H9 (cell line): ENCODE data around the gene AXIN1. TPM values are rescaled to one million over a fixed set of nuclear protein-coding genes. Genes with fewer than 3 reads are reported as not detected.

Experiments
- DNase-seq: peaks from one replicate; pipeline ENCODE4 v3.0.0-alpha.2; 2017
- H2AFZ ChIP-seq: one replicate; pipeline ENCODE4 v1.6.1; 2013; ENCODE audit warnings: mild to moderate bottlenecking, low read length, control low read depth, moderate library complexity
- H2AK5ac ChIP-seq: 2 replicates; pipeline ENCODE4 v1.6.1; 2013; ENCODE audit warnings: low read length, control low read depth, mixed read lengths; ENCODE audit not compliant: insufficient read length
- H2BK120ac ChIP-seq: one replicate; pipeline ENCODE4 v1.6.1; 2013; ENCODE audit warnings: low read depth, mild to moderate bottlenecking, low read length, control low read depth, inconsistent platforms; ENCODE audit not compliant: poor library complexity, severe bottlenecking
- H2BK12ac ChIP-seq: 2 replicates; pipeline ENCODE4 v1.6.1; 2013; ENCODE audit warnings: low read length, control low read depth, mixed read lengths, low read depth; ENCODE audit not compliant: insufficient read length
- H2BK15ac ChIP-seq: 2 replicates; pipeline ENCODE4 v1.6.1; 2013; ENCODE audit warnings: low read depth, low read length, control low read depth
- H2BK20ac ChIP-seq: one replicate; pipeline ENCODE4 v1.6.1; 2013; ENCODE audit warnings: low read depth, mild to moderate bottlenecking, low read length, control low read depth, inconsistent platforms; ENCODE audit not compliant: poor library complexity, severe bottlenecking
- H2BK5ac ChIP-seq: 2 replicates; pipeline ENCODE4 v1.6.1; 2013; ENCODE audit warnings: low read length, control low read depth, mixed read lengths; ENCODE audit not compliant: insufficient read length
- H3K14ac ChIP-seq: 2 replicates; pipeline ENCODE4 v1.6.1; 2013; ENCODE audit warnings: low read length, control low read depth; ENCODE audit not compliant: insufficient read depth
- H3K18ac ChIP-seq: 2 replicates; pipeline ENCODE4 v1.6.1; 2013; ENCODE audit warnings: low read depth, mild to moderate bottlenecking, mixed read lengths, low read length, control low read depth; ENCODE audit not compliant: insufficient read length
- H3K23ac ChIP-seq: 2 replicates; pipeline ENCODE4 v1.6.1; 2013; ENCODE audit warnings: low read length, control low read depth, mixed read lengths, low read depth; ENCODE audit not compliant: insufficient read length
- H3K23me2 ChIP-seq: 2 replicates; pipeline ENCODE4 v1.6.1; 2013; ENCODE audit warnings: low read depth, mild to moderate bottlenecking, mixed read lengths, low read length, control low read depth; ENCODE audit not compliant: insufficient read length, poor library complexity, severe bottlenecking
- H3K27ac ChIP-seq: 2 replicates; pipeline ENCODE4 v1.5.1; 2013; ENCODE audit warnings: low read length, control low read depth, mixed read lengths, low read depth; ENCODE audit not compliant: insufficient read length
- H3K27me3 ChIP-seq: 2 replicates; pipeline ENCODE4 v1.6.1; 2013; ENCODE audit warnings: low read length, control low read depth, inconsistent platforms; ENCODE audit not compliant: insufficient read depth
- H3K4ac ChIP-seq: 2 replicates; pipeline ENCODE4 v1.6.1; 2013; ENCODE audit warnings: low read depth, mild to moderate bottlenecking, control low read depth, inconsistent platforms, low read length, moderate library complexity
- H3K4me1 ChIP-seq: 2 replicates; pipeline ENCODE4 v1.6.1; 2013; ENCODE audit warnings: low read length, control low read depth, inconsistent platforms; ENCODE audit not compliant: insufficient read depth
- H3K4me2 ChIP-seq: 2 replicates; pipeline ENCODE4 v1.6.1; 2013; ENCODE audit warnings: low read length, control low read depth, mixed read lengths; ENCODE audit not compliant: insufficient read length, insufficient read depth
- H3K56ac ChIP-seq: 2 replicates; pipeline ENCODE4 v1.6.1; 2013; ENCODE audit warnings: low read depth, mild to moderate bottlenecking, mixed read lengths, low read length, control low read depth; ENCODE audit not compliant: insufficient read length
- H3K79me1 ChIP-seq: 2 replicates; pipeline ENCODE4 v1.6.1; 2013; ENCODE audit warnings: low read depth, mild to moderate bottlenecking, moderate library complexity, low read length, control low read depth, inconsistent platforms; ENCODE audit not compliant: insufficient read depth, poor library complexity, severe bottlenecking
- H3K79me2 ChIP-seq: 2 replicates; pipeline ENCODE4 v1.6.1; 2013; ENCODE audit warnings: low read length, control low read depth, inconsistent platforms; ENCODE audit not compliant: insufficient read depth
- H3K9ac ChIP-seq: 2 replicates; pipeline ENCODE4 v1.6.1; 2013; ENCODE audit warnings: low read length, control low read depth, mixed read lengths; ENCODE audit not compliant: insufficient read length; ENCODE audit errors: extremely low read depth
- H3K9me3 ChIP-seq: one replicate; pipeline ENCODE4 v1.6.1; 2013; ENCODE audit warnings: low read depth, low read length, inconsistent platforms; ENCODE audit not compliant: control insufficient read depth
- H3T11ph ChIP-seq: one replicate; pipeline ENCODE4 v1.6.1; 2013; ENCODE audit warnings: mild to moderate bottlenecking, low read length, control low read depth, inconsistent platforms
- H4K20me1 ChIP-seq: one replicate; pipeline ENCODE4 v1.6.1; 2013; ENCODE audit not compliant: control insufficient read depth, insufficient read length, insufficient read depth
- H4K5ac ChIP-seq: 2 replicates; pipeline ENCODE4 v1.6.1; 2013; ENCODE audit warnings: low read depth, mild to moderate bottlenecking, mixed read lengths, low read length, control low read depth; ENCODE audit not compliant: insufficient read length
- H4K8ac ChIP-seq: replicated peaks from 2 replicates; pipeline ENCODE4 v1.6.1; 2013; ENCODE audit warnings: low read length, control low read depth, mixed read lengths, low read depth; ENCODE audit not compliant: insufficient read length
- H4K91ac ChIP-seq: 2 replicates; pipeline ENCODE4 v1.6.1; 2013; ENCODE audit warnings: low read depth, mild to moderate bottlenecking, moderate library complexity, mixed read lengths, low read length, control low read depth; ENCODE audit not compliant: insufficient read length
- H3K27ac Mint-ChIP-seq, 3 experiments: 2 replicates in 2 of 3; 3 replicates in 1 of 3; pipeline ENCODE4 v1.8.0; 2020 to 2021; ENCODE audit warnings: mixed read lengths in 3 of 3, mild to moderate bottlenecking in 1 of 3, moderate library complexity in 1 of 3
- H3K27me3 Mint-ChIP-seq: 2 replicates; pipeline ENCODE4 v1.8.0; 2021; ENCODE audit warnings: low read depth, mild to moderate bottlenecking, moderate library complexity, mixed read lengths
- H3K36me3 Mint-ChIP-seq, 3 experiments: 2 replicates in 2 of 3; 3 replicates in 1 of 3; pipeline ENCODE4 v1.8.0; 2020 to 2021; ENCODE audit warnings: low read depth in 3 of 3, mixed read lengths in 3 of 3; ENCODE audit not compliant: insufficient read depth in 1 of 3
- H3K4me1 Mint-ChIP-seq, 2 experiments: 2 replicates each; pipeline ENCODE4 v1.8.0; 2020; ENCODE audit warnings: mixed read lengths in 2 of 2
- H3K4me3 Mint-ChIP-seq, 2 experiments: 2 replicates in 1 of 2; 3 replicates in 1 of 2; pipeline ENCODE4 v1.8.0; 2020 to 2021; ENCODE audit warnings: mild to moderate bottlenecking in 2 of 2, mixed read lengths in 2 of 2, moderate library complexity in 1 of 2
- H3K9me3 Mint-ChIP-seq, 2 experiments: 2 replicates in 1 of 2; 3 replicates in 1 of 2; pipeline ENCODE4 v1.8.0; 2020; ENCODE audit warnings: mild to moderate bottlenecking in 2 of 2, mixed read lengths in 2 of 2, moderate library complexity in 1 of 2
- CTCF ChIP-seq: fragments of 200-600 bp; sonication (generic); conservative IDR thresholded peaks from 3 replicates; pipeline ENCODE4 v1.8.0; 2021; ENCODE audit warnings: antibody characterized with exemption, mild to moderate bottlenecking
- WGBS: extraction: QIAGEN DNeasy Blood & Tissue Kit; methylation state at CpG from one replicate; pipeline ENCODE4 v1.1.7; 2013; ENCODE audit warnings: missing lambda C conversion rate, low lambda C conversion rate, mixed read lengths; ENCODE audit not compliant: insufficient read length; ENCODE audit errors: extremely low coverage; 5-methylcytosine and 5-hydroxymethylcytosine counted together
- total RNA-seq: library from RNA; stranded (reverse); gene quantifications from 2 replicates; pipeline ENCODE4 v1.2.1, GENCODE V29; 2021

Gene AXIN1
- total RNA-seq, 1 experiment from 2014 or later: 50.9 TPM

GRCh38 chr16:270381-271255, 81.9 kb downstream of the AXIN1 start:
- WGBS: no CpG with 5 or more reads among the region's 34 CpGs
- Histone ChIP-seq H2BK15ac (no peak overlapping the region), H3K4me2 (no peak overlapping the region), H3K79me2 (no peaks in the 10 kb centered on the region), H3K18ac (no peak overlapping the region), H4K8ac (no peak overlapping the region), H3K4me1 (no peaks in the 10 kb centered on the region), H3K27ac (no peak overlapping the region), H4K91ac (no peak overlapping the region), H2AK5ac (no peak overlapping the region), H3K23ac (no peak overlapping the region), H3K27me3 (no peaks in the 10 kb centered on the region; the same call in 1 of the 2 replicates), H3T11ph (no peak overlapping the region), H3K56ac (no peak overlapping the region), H3K14ac (no peak overlapping the region; the same call in 1 of the 2 replicates), H2BK12ac (no peak overlapping the region), H3K79me1 (no peaks in the 10 kb centered on the region), H2AFZ (no peak overlapping the region), H2BK120ac (no peak overlapping the region), H3K23me2 (peaks cover 5% of the 10 kb centered on the region), H3K9me3 (no peaks in the 10 kb centered on the region), H2BK5ac (no peak overlapping the region), H2BK20ac (no peak overlapping the region), H4K5ac (no peak overlapping the region), H3K9ac (no peak overlapping the region), H3K4ac (no peak overlapping the region), H4K20me1 (no peaks in the 10 kb centered on the region)
- no peak overlapping the region; a peak in 1 of 5 replicates for H3K4me3 Mint-ChIP-seq
- H3K27me3 Mint-ChIP-seq: peaks cover 15% of the 10 kb centered on the region
- H3K9me3 Mint-ChIP-seq: no peaks in the 10 kb centered on the region; a peak in 1 of 5 replicates
- peak; percentile 24 for DNase-seq
- H3K36me3 Mint-ChIP-seq: no peaks in the 10 kb centered on the region
- H3K4me1 Mint-ChIP-seq: peaks cover 0 to 8% of the 10 kb centered on the region in 2 experiments; a peak in 2 of 4 replicates
- no peak for TF ChIP-seq CTCF
- H3K27ac Mint-ChIP-seq: no peak overlapping the region
